ENCODE data around the gene SLC2A4RG. TPM values are rescaled to one million over a fixed set of nuclear protein-coding genes. Genes with fewer than 3 reads are reported as not detected.

The SLC2A4RG gene
- total RNA-seq, 2 donors from 2014 or later, result 21.0 to 31.1 TPM

DNA sequence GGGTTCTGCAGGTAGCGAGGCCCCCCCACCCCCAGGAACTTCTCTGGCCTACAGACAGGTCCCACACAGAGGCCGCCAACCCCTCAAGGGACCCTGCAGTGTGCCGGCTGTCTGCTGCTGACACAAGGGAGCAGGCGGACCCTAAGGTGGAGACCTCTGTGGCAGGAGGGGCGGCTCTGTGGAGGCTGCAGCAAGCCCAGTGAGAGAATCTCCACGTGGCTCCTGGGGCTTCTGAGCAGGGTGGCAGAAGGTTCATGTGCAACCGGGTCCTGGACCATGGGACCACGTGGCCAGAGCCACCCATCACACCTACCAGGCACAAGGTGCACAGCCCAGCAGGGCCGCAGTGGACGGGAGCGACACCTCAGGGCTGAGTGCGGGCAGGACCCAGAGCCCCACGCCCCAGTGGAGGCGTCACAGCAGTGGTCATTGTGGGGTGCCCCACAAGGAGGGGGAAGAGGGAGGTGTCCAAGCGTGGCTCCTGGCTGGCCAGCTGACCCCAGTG, 36.1 kb upstream of the SLC2A4RG start:
- H3K36me3 Mint-ChIP-seq, result no peaks in the 10 kb centered on the region
- DNase-seq (ENCODE audit: low spot score) (no peak), ATAC-seq (no peak)
- no peaks in the 10 kb centered on the region for H3K27me3 Mint-ChIP-seq
- H3K27ac Mint-ChIP-seq, result no peak overlapping the region
- H3K4me1 Mint-ChIP-seq (ENCODE audit: low read depth in 2 of 2), result peaks cover 13 to 16% of the 10 kb centered on the region in 2 donors
- H3K9me3 Mint-ChIP-seq, result no peaks in the 10 kb centered on the region
- H3K4me3 Mint-ChIP-seq, result no peak overlapping the region

DNA sequence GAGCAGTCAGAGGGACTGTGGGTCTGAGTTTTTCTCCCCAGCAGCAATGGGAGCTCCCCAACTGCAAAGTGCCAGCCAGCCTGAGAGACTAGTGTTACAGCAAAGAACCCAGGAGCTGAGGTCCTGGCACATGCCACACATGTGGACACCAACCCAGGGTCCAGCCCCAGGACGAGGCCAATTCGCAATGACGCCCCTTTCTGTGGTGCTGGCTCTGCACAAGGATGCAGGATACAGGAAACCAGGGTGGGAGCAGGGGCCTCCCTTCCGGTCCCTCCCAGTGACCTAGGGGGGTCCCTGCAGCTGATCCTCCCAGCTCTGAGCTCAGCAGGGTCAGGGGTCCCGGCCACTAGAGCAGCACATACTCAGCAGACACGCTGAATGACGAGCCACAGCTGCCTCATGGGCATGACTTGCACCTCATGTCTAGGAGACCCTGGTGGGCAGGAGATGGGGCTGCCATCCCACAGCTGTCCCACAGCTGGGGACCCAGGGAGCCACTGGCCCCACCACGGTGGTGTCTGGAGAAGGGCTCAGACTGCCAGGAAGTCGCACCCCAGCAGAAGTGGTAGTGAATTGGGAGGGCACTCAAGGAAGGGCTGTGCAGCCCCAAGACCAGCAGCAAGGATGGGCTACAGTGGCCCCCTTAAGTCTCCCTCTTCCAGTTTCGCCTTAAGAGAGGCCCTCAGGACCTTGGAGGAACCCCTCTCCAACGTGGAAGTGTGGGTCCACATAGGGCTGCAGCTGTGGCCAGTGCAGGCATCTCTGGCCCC, 35.4 kb upstream of the SLC2A4RG start:
- Mint-ChIP-seq H3K9me3 (no peaks in the 10 kb centered on the region), H3K4me3 (no peak overlapping the region), H3K27me3 (no peaks in the 10 kb centered on the region), H3K36me3 (no peaks in the 10 kb centered on the region), H3K4me1 (ENCODE audit: low read depth in 2 of 2) (peaks cover 18 to 19% of the 10 kb centered on the region in 2 donors), H3K27ac (no peak overlapping the region)
- ATAC-seq (no peak), DNase-seq (ENCODE audit: low spot score) (no peak)

DNA sequence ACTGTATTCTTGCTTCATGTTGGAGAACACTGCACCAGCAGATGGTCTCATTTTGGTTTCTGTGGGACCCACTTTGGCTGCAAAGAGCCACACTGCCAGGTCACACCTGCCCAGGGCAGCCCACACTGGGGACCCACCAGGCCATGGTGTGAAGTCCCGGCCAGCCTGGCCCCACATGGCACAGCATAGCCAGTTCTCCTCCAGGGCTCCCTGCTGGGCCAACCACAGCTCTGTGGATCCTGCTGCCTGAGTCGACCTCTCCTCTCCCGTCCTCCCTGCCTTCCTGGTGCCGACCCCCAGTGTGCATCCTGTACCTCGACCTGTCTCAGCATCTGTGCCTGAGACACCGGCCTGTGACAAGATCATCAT, 34.8 kb upstream of the SLC2A4RG start:
- Mint-ChIP-seq H3K36me3 (no peaks in the 10 kb centered on the region), H3K4me3 (peak overlapping the region; percentile 20), H3K9me3 (no peaks in the 10 kb centered on the region), H3K27me3 (no peaks in the 10 kb centered on the region), H3K27ac (peak overlapping the region in 1 of 2 donors; percentile 41), H3K4me1 (ENCODE audit: low read depth in 2 of 2) (peaks cover 18 to 19% of the 10 kb centered on the region in 2 donors)
- DNase-seq (ENCODE audit: low spot score) (no peak), ATAC-seq (no peak)

DNA sequence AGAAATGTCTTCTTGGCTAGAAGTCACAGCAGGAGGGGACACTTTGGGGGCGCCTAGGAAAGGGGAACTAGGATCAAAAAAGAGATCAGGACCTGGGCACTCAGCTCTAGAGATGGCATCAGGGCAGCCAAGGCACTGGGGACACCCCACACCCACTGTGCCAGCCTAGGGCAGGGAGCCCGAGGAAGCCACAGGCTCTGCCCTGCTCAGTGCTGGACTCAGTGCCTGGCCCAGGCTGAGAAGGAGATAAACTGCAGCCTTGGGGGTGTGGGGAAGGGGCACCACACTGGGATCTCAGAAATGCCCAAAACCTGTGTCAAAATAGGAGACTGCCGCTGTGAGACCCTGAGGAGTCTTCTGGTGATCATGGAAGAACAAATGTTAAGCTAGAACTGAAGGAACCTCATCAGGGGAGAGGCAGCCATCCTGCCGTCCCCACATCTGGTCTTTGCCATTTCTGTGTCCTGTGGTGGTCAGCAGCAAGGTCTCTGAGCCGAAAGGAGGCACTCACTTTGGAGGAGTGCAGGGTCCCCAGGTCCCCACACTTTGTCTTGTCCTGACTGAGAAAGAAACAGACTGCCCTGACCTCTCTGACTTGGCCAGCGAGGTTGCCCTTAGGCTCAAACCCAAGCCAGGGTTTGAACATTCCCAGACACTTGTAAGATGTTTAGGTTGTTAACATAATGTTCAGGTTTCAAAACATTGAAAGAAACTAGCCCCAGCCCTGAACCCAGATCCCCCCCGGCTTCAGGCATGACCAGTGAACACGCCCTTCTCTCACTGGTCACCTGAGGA, 34.1 kb upstream of the SLC2A4RG start:
- no peaks in the 10 kb centered on the region for H3K9me3 Mint-ChIP-seq
- H3K27ac Mint-ChIP-seq, result peak overlapping the region in 1 of 2 donors; percentile 41
- peaks cover 20 to 21% of the 10 kb centered on the region in 2 donors for H3K4me1 Mint-ChIP-seq (ENCODE audit: low read depth in 2 of 2)
- ATAC-seq (no peak), DNase-seq (ENCODE audit: low spot score) (no peak)
- H3K4me3 Mint-ChIP-seq, result peak overlapping the region; percentile 45
- H3K36me3 Mint-ChIP-seq, result peaks cover under 1% of the 10 kb centered on the region
- no peaks in the 10 kb centered on the region for H3K27me3 Mint-ChIP-seq

DNA sequence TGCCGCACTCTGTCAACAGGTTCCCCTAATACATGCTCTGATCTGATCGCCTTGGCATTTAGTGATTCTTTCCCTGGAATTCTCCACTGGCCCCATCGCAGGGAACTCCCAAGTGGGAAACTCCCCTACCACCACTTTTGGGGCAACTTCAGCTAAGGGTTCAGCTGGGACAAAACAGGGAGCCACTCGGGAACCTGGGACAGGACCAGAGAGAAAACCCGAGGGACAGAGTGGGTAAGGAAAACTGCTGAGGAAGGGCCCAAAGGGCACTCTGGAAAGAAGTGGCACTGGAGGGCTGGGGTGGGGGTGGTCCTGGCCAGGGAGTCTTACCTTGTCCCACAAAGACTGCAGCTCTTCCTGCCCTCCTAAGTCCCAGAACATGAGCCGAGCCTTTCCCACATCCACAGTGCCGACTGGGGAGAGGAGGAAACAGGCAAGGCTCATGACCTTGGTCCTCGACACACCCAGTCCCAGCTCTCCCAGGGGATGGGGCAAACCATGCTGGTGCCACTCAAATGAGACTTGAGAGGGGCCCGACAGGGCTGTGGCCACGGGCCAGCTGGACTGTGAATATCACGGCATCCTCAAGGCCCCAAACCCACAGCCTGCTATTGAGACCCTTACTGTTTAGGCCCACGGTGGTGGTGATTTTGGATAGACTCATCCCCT, 33.4 kb upstream of the SLC2A4RG start:
- Mint-ChIP-seq H3K4me3 (peak overlapping the region; percentile 89), H3K4me1 (ENCODE audit: low read depth in 2 of 2) (peaks cover 28 to 29% of the 10 kb centered on the region in 2 donors), H3K27ac (peak overlapping the region; percentile 62 to 83), H3K27me3 (no peaks in the 10 kb centered on the region), H3K36me3 (peaks cover 7% of the 10 kb centered on the region), H3K9me3 (no peaks in the 10 kb centered on the region)
- ATAC-seq, result no peak
- DNase-seq (ENCODE audit: low spot score), result no peak

DNA sequence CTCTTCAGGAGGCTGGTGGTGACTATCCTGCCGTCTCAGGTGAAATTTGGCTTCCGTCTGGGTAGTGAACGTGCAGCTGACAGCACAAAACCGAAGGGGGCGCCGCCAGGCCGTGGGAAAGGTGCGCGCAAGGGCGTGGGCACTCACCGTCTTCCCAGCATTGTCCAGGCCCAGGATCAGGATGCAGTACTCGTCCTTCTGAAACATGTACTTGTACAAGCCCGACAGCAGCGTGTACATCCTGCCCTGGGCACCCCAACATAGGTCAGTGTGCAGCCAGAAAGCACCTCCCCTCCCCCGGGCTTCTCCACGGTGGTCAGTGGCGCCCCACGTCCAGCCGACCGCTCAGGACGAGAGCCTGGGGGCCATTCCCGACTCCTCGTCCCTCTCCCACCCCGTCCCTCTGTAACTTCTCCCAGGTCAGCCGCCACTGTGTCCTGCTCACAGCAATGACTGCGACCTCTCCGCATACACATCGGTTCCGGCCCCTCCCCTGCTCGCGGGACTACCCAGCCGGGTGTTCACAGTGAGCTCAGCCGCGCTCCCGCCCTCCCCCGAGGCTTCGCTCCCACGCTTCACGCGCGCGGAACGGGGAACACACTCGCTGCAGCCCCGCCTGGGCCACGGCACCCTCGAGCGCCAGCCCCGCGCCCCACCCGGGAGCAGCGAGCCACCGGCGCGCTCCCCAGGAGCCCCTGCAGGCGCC, 32.6 kb upstream of the SLC2A4RG start:
- DNase-seq (ENCODE audit: low spot score) (no peak), ATAC-seq (peak; percentile 67 to 69)
- Mint-ChIP-seq H3K36me3 (peaks cover 10% of the 10 kb centered on the region), H3K4me1 (ENCODE audit: low read depth in 2 of 2) (peaks cover 29 to 34% of the 10 kb centered on the region in 2 donors), H3K4me3 (peak overlapping the region; percentile 89), H3K27ac (peak overlapping the region; percentile 62 to 83), H3K9me3 (no peaks in the 10 kb centered on the region), H3K27me3 (no peaks in the 10 kb centered on the region)

DNA sequence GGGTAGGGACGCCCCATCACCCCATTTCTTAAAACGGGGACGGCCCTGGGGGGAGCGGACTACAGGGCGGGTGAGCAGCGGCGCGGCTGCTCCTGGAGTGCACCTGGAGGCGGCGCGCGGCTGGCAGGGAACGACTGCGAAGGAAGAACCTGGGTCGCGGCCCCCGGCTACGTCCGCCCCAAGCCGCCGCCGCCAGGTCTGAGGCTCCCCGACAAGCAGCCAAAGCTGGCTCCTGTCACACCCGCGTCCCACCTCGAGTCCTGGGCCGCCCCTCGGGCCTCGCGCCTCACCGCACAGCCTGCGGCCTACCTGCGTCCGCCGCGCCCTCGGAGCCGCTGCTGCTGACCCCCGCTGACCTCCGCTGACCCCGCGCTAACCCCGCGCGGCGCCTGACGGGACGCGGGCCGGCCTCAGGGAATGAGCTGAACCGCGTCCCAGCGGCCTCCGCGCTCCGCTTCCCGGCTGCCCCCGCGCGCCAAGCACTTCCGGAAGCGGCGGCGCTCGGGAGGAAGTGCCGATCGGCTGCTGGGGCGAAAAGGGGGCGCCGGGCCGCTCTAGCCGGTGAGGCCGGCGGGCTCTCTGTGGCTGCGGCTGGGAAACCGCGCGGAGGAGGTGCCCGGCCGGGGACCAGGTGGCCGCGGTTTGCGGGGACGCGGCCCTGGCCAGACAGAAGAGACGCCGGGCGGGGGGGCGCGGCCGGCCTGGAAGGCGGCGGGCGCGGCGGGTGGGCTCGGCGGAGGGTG, 31.8 kb upstream of the SLC2A4RG start, which contains the start of the genes ARFRP1 and ZGPAT:
ARFRP1 (minus strand) TSS at position 419 of the 743 bp plus-strand sequence. CDS start 885 bp downstream, outside the sequence.
ZGPAT (plus strand) TSS at position 482 of the 743 bp plus-strand sequence. CDS start 542 bp downstream, outside the sequence.
- H3K4me1 Mint-ChIP-seq (ENCODE audit: low read depth in 2 of 2), result peaks cover 35% of the 10 kb centered on the region in 2 donors
- peaks cover 17% of the 10 kb centered on the region for H3K36me3 Mint-ChIP-seq
- peak within 1 kb of the TSS; percentile 64 to 83 for H3K27ac Mint-ChIP-seq
- DNase-seq (ENCODE audit: low spot score), result peak; percentile 94
- H3K4me3 Mint-ChIP-seq, result peak within 1 kb of the TSS; percentile 90
- peaks cover 3% of the 10 kb centered on the region for H3K9me3 Mint-ChIP-seq
- ATAC-seq, result peak; percentile 95 to 97
- H3K27me3 Mint-ChIP-seq, result no peaks in the 10 kb centered on the region

DNA sequence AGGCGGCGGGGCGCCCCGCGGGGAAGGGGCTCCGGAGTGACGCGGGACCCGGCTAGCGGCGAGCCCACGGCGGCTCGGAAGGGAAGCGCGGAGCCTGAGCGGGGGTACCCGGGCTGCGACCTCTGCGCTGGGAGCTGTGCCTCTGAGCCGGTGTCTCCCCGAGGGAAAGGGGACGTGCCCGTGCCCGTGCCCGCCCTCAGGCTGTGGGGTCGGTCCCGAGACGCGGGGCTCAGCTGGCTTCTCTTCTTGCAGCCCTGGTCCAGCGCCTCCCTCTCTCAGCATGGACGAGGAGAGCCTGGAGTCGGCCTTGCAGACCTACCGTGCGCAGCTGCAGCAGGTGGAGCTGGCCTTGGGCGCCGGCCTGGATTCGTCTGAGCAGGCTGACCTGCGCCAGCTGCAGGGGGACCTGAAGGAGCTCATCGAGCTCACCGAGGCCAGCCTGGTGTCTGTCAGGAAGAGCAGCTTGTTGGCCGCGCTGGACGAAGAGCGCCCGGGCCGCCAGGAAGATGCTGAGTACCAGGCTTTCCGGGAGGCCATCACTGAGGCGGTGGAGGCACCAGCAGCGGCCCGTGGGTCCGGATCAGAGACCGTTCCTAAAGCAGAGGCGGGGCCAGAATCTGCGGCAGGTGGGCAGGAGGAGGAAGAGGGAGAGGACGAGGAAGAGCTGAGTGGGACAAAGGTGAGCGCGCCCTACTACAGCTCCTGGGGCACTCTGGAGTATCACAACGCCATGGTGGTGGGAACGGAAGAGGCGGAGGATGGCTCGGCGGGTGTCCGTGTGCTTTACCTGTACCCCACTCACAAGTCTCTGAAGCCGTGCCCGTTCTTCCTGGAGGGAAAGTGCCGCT, 31.1 kb upstream of the SLC2A4RG start:
- no peaks in the 10 kb centered on the region for H3K27me3 Mint-ChIP-seq
- ATAC-seq (peak; percentile 1 to 18), DNase-seq (ENCODE audit: low spot score) (no peak)
- peak overlapping the region; percentile 90 for H3K4me3 Mint-ChIP-seq
- H3K27ac Mint-ChIP-seq, result peak overlapping the region; percentile 64 to 66
- peaks cover 3% of the 10 kb centered on the region for H3K9me3 Mint-ChIP-seq
- peaks cover 19% of the 10 kb centered on the region for H3K36me3 Mint-ChIP-seq
- H3K4me1 Mint-ChIP-seq (ENCODE audit: low read depth in 2 of 2), result peaks cover 35% of the 10 kb centered on the region in 2 donors

DNA sequence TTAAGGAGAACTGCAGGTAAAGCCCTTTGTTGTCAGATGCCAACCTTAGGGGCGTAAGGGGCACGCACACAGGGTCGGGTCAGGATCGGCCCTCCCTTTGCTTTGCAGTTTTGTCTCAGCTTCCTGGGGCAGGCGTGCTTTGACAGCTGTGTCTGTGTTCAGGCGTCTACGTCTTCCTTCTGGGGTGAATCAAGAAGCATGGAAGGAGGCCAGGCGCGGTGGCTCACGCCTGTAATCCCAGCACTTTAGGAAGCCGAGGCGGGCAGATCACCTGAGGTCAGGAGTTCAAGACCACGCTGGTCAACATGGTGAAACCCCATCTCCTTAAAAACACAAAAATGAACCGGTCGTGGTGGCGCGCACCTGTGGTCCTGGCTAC, 30.4 kb upstream of the SLC2A4RG start:
- Mint-ChIP-seq H3K4me3 (peak overlapping the region; percentile 90), H3K27me3 (no peaks in the 10 kb centered on the region), H3K27ac (peak overlapping the region; percentile 64 to 66), H3K36me3 (peaks cover 19% of the 10 kb centered on the region), H3K9me3 (peaks cover 3% of the 10 kb centered on the region), H3K4me1 (ENCODE audit: low read depth in 2 of 2) (peaks cover 35% of the 10 kb centered on the region in 2 donors)
- DNase-seq (ENCODE audit: low spot score), result peak; percentile 47
- ATAC-seq, result no peak

DNA sequence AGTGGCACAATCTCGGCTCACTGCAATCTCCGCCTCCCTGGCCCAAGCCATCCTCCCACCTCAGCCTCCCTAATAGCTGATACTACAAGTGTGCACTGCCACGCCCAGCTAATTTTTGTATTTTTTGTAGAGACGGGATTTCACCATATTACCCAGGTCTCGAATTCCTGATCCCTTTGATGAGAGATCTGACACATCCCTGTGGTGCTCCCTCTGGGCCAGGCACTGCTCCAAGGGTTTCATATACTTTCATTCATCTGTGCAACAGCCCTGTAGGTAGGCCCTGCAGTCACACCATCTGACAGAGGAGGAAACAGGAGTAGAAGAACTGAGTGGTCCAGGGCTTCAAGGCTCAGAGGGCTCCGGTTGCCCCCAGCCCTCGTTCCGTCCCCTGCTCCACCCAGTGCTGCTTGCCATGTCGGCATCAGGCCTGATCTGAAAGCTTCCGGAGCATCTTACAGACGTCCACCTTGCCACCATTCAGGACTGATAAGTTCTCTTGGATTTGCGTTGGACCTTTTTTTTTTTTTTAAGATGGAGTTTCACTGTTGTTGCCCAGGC, 28.4 kb upstream of the SLC2A4RG start:
- no peak for ATAC-seq
- DNase-seq (ENCODE audit: low spot score), result no peak
- Mint-ChIP-seq H3K4me3 (peak overlapping the region; percentile 29), H3K27ac (peak overlapping the region in 1 of 2 donors; percentile 30), H3K36me3 (peaks cover 25% of the 10 kb centered on the region), H3K27me3 (no peaks in the 10 kb centered on the region), H3K4me1 (ENCODE audit: low read depth in 2 of 2) (peaks cover 33 to 36% of the 10 kb centered on the region in 2 donors), H3K9me3 (peaks cover 3% of the 10 kb centered on the region)

DNA sequence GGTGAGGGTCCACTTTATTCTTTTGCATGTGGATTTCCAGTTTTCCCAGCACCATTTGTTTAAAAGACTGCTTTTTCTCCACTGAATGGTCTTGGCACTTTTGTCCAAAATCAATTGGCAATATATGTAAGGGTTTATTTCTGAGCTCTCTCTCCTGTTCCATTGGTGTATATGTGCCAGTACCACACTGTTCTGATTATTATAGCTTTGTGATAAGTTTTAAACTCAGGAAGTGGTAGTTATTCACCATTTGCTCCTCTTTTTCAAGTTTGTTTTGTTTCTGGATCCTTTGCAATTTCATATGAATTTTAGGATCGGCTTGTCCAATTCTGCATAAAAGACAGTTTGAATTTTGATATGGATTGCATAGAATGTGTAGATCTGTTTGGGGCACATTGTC, 27.4 kb upstream of the SLC2A4RG start:
- no peak for ATAC-seq
- H3K27ac Mint-ChIP-seq, result peak overlapping the region in 1 of 2 donors; percentile 15
- no peak overlapping the region for H3K4me3 Mint-ChIP-seq
- peaks cover 3% of the 10 kb centered on the region for H3K9me3 Mint-ChIP-seq
- peaks cover 33 to 37% of the 10 kb centered on the region in 2 donors for H3K4me1 Mint-ChIP-seq (ENCODE audit: low read depth in 2 of 2)
- DNase-seq (ENCODE audit: low spot score), result no peak
- H3K27me3 Mint-ChIP-seq, result no peaks in the 10 kb centered on the region
- H3K36me3 Mint-ChIP-seq, result peaks cover 25% of the 10 kb centered on the region
